ENCODE measurements around the gene CT45A6.
"Not testable (repeated sequence)": the region's sequence is repeated elsewhere in the genome, so short reads cannot be mapped to it uniquely, and the experiment has no call there.

GRCh38 chrX:135744739-135745138 lies 57.8 kb downstream of the CT45A6 start:
- TF ChIP-seq POLR2A, POLR2AphosphoS5 (IDR thresholded peaks at IDR 0.05; ENCODE audit: low read depth, low read length): not testable (repeated sequence)

Data from GM12892 (cell line).